VCaP (cell line): ENCODE data around the gene KLRF2.
"Not testable (repeated sequence)": the region's sequence is repeated elsewhere in the genome, so short reads cannot be mapped to it uniquely, and the experiment has no call there.

Experiments
- H3K27ac ChIP-seq: fragments of 450-650 bp; 2 replicates; pipeline ENCODE4 v1.5.1; 2017
- TF ChIP-seq, protein P1 (sequence below): fragments of 450-650 bp; conservative IDR thresholded peaks from 2 replicates; pipeline ENCODE4 v1.5.1; 2017; ENCODE audit warnings: mild to moderate bottlenecking, moderate library complexity

KLRF2 gene

DNA sequence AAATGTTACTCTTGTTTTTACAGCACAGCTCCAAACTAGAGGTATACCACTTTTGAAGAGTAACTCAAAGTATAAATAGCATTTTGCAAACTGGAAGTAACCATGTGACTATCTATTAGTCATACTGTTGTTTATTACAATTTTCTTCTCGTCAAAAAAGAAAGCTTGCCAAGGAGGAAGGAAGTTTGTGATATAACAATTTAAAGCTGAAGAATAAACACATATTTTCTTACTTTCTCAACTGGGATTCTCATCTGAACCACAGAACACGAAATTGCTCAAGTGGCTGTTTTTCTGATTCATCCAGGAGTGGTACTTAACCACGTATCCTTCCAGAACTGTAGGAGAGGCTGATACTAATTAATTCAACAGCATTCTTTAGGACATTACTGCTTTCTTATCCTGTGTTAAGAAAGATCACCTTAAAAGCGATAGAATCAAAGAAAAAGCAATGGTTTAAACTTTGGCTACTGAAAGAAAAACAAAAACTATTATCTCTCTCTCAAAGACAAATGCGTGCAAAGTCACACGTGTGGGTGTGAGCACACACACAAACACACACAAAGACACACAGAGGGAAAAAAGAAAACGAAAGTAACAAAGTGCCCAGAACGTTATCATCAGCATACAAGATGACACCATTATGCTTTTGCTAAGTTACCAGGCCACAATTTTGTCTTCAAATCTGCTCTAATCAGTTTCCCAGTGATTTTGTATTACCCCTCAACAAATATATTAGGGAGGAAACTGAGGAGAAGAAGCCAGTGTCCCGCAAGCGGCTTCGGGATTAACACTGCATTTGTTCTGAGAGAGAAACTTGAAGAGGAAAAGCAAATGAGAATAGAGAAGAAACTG, 11.8 kb upstream of the KLRF2 start, which contains the start of gene CLEC2B:
Gene CLEC2B, minus strand, starts transcription at position 48 of the 855 bp plus-strand sequence.
- no peak within 1 kb of the TSS for H3K27ac ChIP-seq
- TF ChIP-seq, protein P1, sequence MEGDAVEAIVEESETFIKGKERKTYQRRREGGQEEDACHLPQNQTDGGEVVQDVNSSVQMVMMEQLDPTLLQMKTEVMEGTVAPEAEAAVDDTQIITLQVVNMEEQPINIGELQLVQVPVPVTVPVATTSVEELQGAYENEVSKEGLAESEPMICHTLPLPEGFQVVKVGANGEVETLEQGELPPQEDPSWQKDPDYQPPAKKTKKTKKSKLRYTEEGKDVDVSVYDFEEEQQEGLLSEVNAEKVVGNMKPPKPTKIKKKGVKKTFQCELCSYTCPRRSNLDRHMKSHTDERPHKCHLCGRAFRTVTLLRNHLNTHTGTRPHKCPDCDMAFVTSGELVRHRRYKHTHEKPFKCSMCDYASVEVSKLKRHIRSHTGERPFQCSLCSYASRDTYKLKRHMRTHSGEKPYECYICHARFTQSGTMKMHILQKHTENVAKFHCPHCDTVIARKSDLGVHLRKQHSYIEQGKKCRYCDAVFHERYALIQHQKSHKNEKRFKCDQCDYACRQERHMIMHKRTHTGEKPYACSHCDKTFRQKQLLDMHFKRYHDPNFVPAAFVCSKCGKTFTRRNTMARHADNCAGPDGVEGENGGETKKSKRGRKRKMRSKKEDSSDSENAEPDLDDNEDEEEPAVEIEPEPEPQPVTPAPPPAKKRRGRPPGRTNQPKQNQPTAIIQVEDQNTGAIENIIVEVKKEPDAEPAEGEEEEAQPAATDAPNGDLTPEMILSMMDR = no peak

DNA sequence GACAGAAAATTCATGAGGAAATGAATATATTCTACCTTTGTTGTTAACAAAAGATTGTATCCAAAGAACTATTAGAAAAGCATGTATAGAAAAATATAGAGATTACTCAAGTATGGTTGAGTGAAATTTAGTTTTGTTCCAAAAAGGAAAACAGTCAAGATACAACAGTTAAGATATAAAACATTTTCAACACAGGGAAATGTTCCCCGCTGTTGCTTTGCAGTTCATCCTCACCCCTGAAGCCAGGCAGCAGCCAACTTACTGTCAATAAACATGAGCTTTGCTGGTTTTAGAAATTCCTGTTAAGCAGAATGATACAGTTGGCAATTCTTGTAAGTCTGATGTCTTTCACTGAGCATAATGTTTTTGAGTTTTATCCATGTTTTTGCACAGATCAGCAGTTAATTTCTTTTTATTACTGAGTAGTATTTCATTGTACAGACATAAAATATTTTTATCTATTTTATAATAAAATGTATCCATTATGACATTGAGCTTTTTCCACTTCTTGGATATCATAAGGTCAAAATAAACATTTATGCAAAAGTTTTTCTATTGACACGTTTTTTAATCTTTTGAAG, 10.9 kb upstream of the KLRF2 start:
- TF ChIP-seq, protein P1 = no peak
- no peak overlapping the region for H3K27ac ChIP-seq

DNA sequence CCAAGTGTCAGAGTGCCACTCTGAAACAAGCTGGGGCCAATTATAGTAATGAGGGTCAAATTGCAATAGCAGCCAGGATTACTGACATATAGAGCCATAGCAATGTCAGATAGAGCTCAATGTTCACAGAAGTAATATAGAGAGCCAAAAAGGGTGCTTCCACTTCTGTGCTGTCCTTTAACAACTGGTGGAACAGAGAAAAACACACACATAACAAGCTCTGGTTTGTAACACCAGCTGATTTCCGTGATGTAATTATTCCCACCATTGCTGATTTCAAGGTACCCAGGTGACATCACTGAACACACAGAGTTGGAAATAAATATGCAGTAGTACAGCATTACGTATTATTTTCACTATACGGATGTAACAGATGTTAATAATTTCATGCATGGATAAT, 9.1 kb upstream of the KLRF2 start:
- H3K27ac ChIP-seq = no peak overlapping the region
- TF ChIP-seq, protein P1 = no peak

DNA sequence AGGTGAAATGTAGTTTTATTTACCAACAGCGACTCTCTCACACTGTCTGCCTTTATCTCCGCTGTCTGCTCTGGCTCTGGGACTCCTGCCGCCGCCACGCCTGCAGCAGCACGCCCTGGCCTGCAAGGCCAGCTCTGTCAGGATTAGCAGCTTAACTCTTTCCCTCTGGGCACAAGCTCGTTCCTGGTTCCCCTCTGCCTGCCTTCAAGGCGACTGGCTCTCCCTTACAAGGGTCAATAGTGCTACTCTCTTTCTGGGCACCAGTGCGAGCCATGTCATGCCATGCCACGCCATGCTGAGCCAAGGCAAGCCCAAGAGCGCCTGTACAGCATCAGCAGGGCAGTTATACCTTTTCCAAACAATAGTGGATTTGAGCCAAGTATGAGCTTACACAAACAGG, 8.5 kb upstream of the KLRF2 start:
- TF ChIP-seq, protein P1 = no peak
- no peak overlapping the region for H3K27ac ChIP-seq

DNA sequence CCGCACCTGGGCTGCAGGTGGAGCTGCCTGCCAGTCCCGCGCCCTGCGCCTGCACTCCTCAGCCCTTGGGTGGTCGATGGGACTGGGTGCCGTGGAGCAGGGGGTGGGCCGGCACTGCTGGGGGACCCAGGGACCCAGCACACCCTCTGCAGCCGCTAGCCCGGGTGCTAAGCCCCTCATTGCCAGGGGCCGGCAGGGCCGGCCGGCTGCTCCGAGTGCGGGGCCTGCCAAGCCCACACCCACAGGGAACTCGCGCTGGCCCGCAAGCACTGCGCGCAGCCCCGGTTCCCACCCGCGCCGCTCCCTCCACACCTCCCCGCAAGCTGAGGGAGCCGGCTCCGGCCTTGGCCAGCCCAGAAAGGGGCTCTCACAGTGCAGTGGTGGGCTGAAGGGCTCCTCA, 5.2 kb upstream of the KLRF2 start:
- H3K27ac ChIP-seq = not testable (repeated sequence)

DNA sequence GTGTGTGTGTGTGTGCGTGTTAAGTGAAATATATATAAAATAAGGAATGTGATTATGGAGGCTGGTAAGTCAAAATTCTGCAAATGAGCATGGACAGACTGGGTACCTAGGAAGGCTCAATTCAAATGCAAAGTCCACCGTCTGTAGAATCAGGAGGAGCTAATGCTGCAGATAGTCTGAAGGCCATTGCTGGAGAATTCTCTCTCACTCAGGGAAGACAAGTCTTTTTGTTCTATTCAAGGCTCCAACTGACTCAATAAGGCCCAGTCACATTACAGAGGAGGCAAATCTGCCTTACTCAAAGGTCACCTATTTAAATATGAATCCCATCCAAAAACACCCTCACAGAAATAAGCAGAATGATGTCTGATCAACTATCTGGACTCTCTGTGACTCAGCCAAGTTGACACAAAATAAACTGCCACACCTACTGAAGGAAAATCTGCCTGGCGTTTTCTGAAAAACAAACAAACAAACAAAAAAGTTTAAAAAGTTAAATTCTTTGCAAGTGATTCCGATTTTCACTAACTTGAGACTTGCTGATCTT, 684 bp upstream of the KLRF2 start:
- TF ChIP-seq, protein P1 = no peak
- no peak overlapping the region for H3K27ac ChIP-seq

DNA sequence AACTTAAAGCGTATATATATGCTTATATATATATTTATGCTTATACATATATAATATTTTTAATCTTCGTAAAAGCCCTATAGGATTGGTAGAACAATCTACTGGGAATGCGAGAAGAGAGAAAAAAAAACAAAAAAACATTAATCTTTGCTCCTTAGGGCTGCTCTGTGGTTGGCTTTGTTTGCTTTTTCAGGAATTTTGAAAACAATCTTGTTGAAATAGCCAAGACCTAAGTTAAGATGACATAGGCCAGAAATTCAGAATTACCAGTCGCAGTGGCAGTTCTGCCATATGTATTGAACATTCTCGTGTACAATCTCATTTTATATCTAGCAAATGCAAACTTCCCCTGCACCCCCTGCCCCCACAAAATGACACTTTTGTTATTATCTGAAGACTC, 699 bp downstream of the KLRF2 start:
- TF ChIP-seq, protein P1 = no peak
- no peak overlapping the region for H3K27ac ChIP-seq

DNA sequence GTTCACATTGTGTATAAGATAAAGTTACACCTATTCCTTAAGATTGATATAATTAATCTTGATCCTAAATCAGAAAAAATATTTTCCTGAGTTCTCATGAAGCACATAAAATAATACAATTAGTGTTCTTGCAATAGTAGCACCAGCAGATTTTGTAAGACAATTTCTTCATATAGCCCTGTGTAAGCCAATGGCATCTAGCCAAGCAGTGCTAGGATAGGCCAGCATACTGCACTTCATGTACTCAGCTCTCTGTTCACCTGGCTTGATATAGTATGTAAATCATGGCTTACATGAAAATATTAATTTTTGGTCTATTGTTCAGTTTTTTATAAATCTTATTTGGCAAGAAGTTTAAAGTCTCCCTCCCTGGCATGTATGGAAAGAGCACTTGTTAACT, 1.9 kb downstream of the KLRF2 start:
- no peak overlapping the region for H3K27ac ChIP-seq

More for the DNA sequence above, 1.9 kb downstream of the KLRF2 start:
- TF ChIP-seq, protein P1 = no peak
